ENCODE measurements around the gene KIAA0040. TPM values are rescaled to one million over a fixed set of nuclear protein-coding genes. Genes with fewer than 3 reads are reported as not detected.

Gene KIAA0040
- total RNA-seq, 1 donor from 2014 or later = 3.7 TPM

DNA sequence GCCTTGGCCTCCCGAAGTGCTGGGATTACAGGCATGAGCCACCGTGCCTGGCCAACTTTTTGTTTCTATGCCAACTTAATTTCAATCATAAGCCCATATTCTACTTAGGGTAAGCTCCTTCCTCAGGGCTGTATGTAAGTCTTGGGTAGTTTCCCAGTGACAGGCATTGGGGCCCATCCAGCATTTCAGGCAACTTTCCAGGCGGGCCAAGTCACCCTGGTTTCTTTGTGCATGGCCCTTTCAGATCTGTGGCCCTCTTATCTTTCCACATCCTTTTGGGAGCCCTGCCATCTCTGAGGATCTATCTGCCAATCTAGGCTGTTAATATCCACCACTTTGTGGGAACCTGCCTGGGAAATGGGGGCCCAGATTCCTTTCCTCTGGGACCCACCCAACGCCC, 66.2 kb downstream of the KIAA0040 start:
- DNase-seq (ENCODE audit: low spot score in 2 of 2, unreplicated experiment in 2 of 2) = no peak
- no peak for TF ChIP-seq CTCF (IDR thresholded peaks at IDR 0.05; ENCODE audit: unreplicated experiment)
- Mint-ChIP-seq H3K4me3 (no peak overlapping the region), H3K27ac (no peak overlapping the region), H3K27me3 (ENCODE audit: low read depth) (no peaks in the 10 kb centered on the region), H3K36me3 (no peaks in the 10 kb centered on the region), H3K4me1 (peaks cover 9% of the 10 kb centered on the region), H3K9me3 (no peaks in the 10 kb centered on the region)

DNA sequence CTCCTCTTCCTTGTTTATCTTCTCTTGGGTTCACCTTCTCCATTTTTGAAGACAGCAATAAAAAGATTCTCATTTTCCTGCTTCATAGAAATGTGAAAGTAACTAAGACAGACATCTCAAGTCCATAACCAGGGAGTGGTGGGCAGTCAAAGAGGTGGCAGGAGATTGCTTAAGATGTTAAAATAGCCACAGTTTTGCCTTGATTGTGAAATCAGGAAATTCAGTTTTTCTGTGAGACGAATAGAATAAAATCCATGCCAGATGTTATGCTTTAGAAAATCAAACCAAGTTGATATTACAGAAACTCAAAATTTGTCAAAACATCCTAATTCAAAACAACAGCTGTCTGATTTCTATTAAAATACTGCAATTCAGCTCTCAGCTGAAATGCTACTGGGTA, 67.7 kb downstream of the KIAA0040 start:
- DNase-seq (ENCODE audit: low spot score in 2 of 2, unreplicated experiment in 2 of 2) = no peak
- no peaks in the 10 kb centered on the region for H3K36me3 Mint-ChIP-seq
- no peak overlapping the region for H3K27ac Mint-ChIP-seq
- no peaks in the 10 kb centered on the region for H3K27me3 Mint-ChIP-seq (ENCODE audit: low read depth)
- peaks cover 5% of the 10 kb centered on the region for H3K4me1 Mint-ChIP-seq
- no peak for TF ChIP-seq CTCF (IDR thresholded peaks at IDR 0.05; ENCODE audit: unreplicated experiment)
- H3K9me3 Mint-ChIP-seq = no peaks in the 10 kb centered on the region
- H3K4me3 Mint-ChIP-seq = no peak overlapping the region

DNA sequence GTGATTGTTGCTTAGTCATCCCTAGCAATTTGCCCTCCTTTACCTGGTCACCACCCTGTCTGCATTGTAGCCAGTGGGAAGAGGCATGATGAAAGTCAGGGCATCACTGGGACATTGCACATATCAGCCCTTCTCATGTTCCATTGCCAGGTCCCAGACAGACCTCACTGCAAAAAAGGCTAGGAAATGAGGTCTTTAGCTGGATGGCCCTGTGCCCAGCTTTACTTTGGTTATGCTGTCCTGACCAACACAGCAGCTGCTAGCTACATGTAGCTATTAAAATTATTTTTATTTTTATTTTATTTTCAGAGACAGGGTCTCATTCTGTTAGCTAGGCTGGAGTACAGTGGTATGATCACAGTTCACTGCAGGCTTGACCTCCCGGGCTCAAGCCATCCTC, 72.1 kb downstream of the KIAA0040 start:
- no peak for TF ChIP-seq CTCF (IDR thresholded peaks at IDR 0.05; ENCODE audit: unreplicated experiment)
- no peak for DNase-seq (ENCODE audit: low spot score in 2 of 2, unreplicated experiment in 2 of 2)
- H3K9me3 Mint-ChIP-seq = no peaks in the 10 kb centered on the region
- no peaks in the 10 kb centered on the region for H3K36me3 Mint-ChIP-seq
- H3K4me3 Mint-ChIP-seq = no peak overlapping the region
- no peaks in the 10 kb centered on the region for H3K4me1 Mint-ChIP-seq
- no peak overlapping the region for H3K27ac Mint-ChIP-seq
- H3K27me3 Mint-ChIP-seq (ENCODE audit: low read depth) = no peaks in the 10 kb centered on the region

DNA sequence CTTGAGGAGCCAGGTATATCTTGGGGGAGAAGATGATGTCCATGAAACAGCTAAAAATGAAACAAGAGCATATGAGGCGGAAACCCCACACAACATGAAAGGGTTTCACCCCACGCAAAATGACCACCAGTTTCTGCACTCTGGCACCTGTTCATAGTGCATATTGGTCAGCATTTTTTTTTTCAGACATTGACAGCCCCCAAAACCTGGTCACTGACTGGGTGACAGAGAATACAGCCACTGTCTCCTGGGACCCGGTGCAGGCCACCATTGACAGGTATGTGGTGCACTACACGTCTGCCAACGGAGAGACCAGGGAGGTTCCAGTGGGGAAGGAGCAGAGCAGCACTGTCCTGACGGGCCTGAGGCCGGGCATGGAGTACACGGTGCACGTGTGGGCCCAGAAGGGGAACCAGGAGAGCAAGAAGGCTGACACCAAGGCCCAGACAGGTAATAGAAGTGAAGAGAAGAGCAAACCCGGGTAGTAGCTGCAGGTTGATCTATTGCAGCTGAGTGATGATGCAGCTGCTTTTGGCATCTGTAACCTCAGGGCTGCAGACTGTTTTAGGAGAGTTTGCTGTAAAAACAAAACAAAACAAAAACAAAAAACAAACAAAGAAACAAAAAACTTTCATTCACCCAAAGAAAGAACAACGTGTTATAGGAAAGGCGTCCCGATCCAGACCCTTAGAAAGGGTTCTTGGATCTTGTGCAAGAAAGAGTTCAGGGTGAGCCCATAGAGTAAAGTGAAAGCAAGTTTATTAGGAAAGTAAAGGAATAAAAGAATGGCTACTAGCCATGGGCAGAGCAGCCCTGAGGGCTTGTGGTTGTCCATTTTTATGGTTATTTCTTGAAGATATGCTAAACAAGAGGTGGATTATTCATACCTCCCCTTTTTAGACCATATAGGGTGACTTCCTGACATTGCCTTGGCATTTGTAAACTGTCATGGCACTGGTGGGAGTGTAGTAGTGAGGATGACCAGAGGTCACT, 73.9 kb downstream of the KIAA0040 start:
- no peak overlapping the region for H3K27ac Mint-ChIP-seq
- peaks cover 5% of the 10 kb centered on the region for H3K9me3 Mint-ChIP-seq
- no peak for TF ChIP-seq CTCF (IDR thresholded peaks at IDR 0.05; ENCODE audit: unreplicated experiment)
- H3K36me3 Mint-ChIP-seq = no peaks in the 10 kb centered on the region
- no peak for DNase-seq (ENCODE audit: low spot score in 2 of 2, unreplicated experiment in 2 of 2)
- no peaks in the 10 kb centered on the region for H3K4me1 Mint-ChIP-seq
- H3K27me3 Mint-ChIP-seq (ENCODE audit: low read depth) = no peaks in the 10 kb centered on the region
- H3K4me3 Mint-ChIP-seq = no peak overlapping the region

- peaks cover 18% of the 10 kb centered on the region for H3K9me3 Mint-ChIP-seq
- no peak for TF ChIP-seq CTCF (IDR thresholded peaks at IDR 0.05; ENCODE audit: unreplicated experiment)
- DNase-seq (ENCODE audit: low spot score in 2 of 2, unreplicated experiment in 2 of 2) = no peak
- H3K36me3 Mint-ChIP-seq = no peaks in the 10 kb centered on the region
- no peak overlapping the region for H3K4me3 Mint-ChIP-seq
- H3K27ac Mint-ChIP-seq = no peak overlapping the region
- H3K27me3 Mint-ChIP-seq (ENCODE audit: low read depth) = no peaks in the 10 kb centered on the region
- H3K4me1 Mint-ChIP-seq = no peaks in the 10 kb centered on the region
Measured at GRCh38 chr1:175116903-175117302, 75.7 kb downstream of the KIAA0040 start.
